Cortex of kidney (tissue), 1 donor: ENCODE results near the gene KIR2DL3.
"Not testable (repeated sequence)": the region's sequence is repeated elsewhere in the genome, so short reads cannot be mapped to it uniquely, and the experiment has no call there.

Source experiments
- DNase-seq: peaks from one replicate; lab custom pipeline; 2025; lab: John Stamatoyannopoulos, UW

Gene KIR2DL3

GRCh38 chr19:54738306-54738705 lies at the start of gene KIR2DL3:
Gene KIR2DL3 (plus strand): TSS chr19:54738513. CDS start chr19:54738546, 33 bp downstream.
- not testable (repeated sequence) for DNase-seq

- no peak for DNase-seq
Observed at GRCh38 chr19:54691582-54692297, 46.6 kb upstream of the KIR2DL3 start.

GRCh38 chr19:54692298-54692615 lies 46.1 kb upstream of the KIR2DL3 start:
- no peak for DNase-seq

GRCh38 chr19:54694648-54695047 lies 43.7 kb upstream of the KIR2DL3 start:
- DNase-seq = no peak

- DNase-seq = no peak
Observed at GRCh38 chr19:54696117-54696548, 42.2 kb upstream of the KIR2DL3 start.

- no peak for DNase-seq
Observed at GRCh38 chr19:54696766-54697165, 41.5 kb upstream of the KIR2DL3 start.

GRCh38 chr19:54697716-54698115 lies 40.6 kb upstream of the KIR2DL3 start:
- not testable (repeated sequence) for DNase-seq

- DNase-seq = no peak
Observed at GRCh38 chr19:54704928-54705327, 33.4 kb upstream of the KIR2DL3 start.

GRCh38 chr19:54707962-54708361 lies 30.4 kb upstream of the KIR2DL3 start:
- no peak for DNase-seq

- no peak for DNase-seq
Observed at GRCh38 chr19:54708781-54709180, 29.5 kb upstream of the KIR2DL3 start.

GRCh38 chr19:54709212-54709948 lies 28.9 kb upstream of the KIR2DL3 start:
- DNase-seq = no peak

- not testable (repeated sequence) for DNase-seq
Observed at GRCh38 chr19:54709956-54710355, 28.4 kb upstream of the KIR2DL3 start.

- no peak for DNase-seq
Observed at GRCh38 chr19:54724142-54724541, 14.2 kb upstream of the KIR2DL3 start, which contains the start of gene KIR3DL3. Gene KIR3DL3 (plus strand): TSS chr19:54724442. CDS start chr19:54724497, 55 bp downstream.

- DNase-seq = no peak
Observed at GRCh38 chr19:54724644-54725043, 13.7 kb upstream of the KIR2DL3 start.

GRCh38 chr19:54725321-54725720 lies 13.0 kb upstream of the KIR2DL3 start:
- DNase-seq = no peak

GRCh38 chr19:54727562-54727961 lies 10.8 kb upstream of the KIR2DL3 start:
- DNase-seq = no peak

GRCh38 chr19:54728167-54728566 lies 10.1 kb upstream of the KIR2DL3 start:
- no peak for DNase-seq

GRCh38 chr19:54729416-54730188 lies 8.7 kb upstream of the KIR2DL3 start:
- no peak for DNase-seq

GRCh38 chr19:54731191-54731590 lies 7.1 kb upstream of the KIR2DL3 start:
- no peak for DNase-seq

- DNase-seq = no peak
Observed at GRCh38 chr19:54738715-54739114, 402 bp downstream of the KIR2DL3 start.

- DNase-seq = no peak
Observed at GRCh38 chr19:54739587-54740497, 1.5 kb downstream of the KIR2DL3 start.

- not testable (repeated sequence) for DNase-seq
Observed at GRCh38 chr19:54741950-54742349, 3.6 kb downstream of the KIR2DL3 start.
